Stimulated activated CD8-positive, alpha-beta memory T cell treated with anti-CD3 and anti-CD28 coated beads, Interleukin-15, amount 100 ng/mL, for 4 hours (primary cell): Measurements from ENCODE around the gene VAMP2.
"Not testable (repeated sequence)": the region's sequence is repeated elsewhere in the genome, so short reads cannot be mapped to it uniquely, and the experiment has no call there.

Experiments used
- DNase-seq, 2 donors: peaks; one replicate each; pipeline ENCODE4 v3.0.0-alpha.2; 2020; ENCODE audit warnings: low read depth in 2 of 2

Gene VAMP2

GRCh38 chr17:8176197-8176940 lies 13.6 kb upstream of the VAMP2 start, which contains the start of gene TMEM107:
Gene TMEM107 (minus strand): TSS chr17:8176380. CDS start chr17:8176286, 94 bp downstream.
- DNase-seq, result peak; percentile 67 to 72

GRCh38 chr17:8175795-8176196 lies 13.0 kb upstream of the VAMP2 start:
- DNase-seq, result no peak

GRCh38 chr17:8173871-8174322 lies 11.1 kb upstream of the VAMP2 start:
- no peak for DNase-seq

GRCh38 chr17:8173056-8173870 lies 10.5 kb upstream of the VAMP2 start:
- DNase-seq, result peak in 1 of 2 donors; percentile 80

- DNase-seq, result not testable (repeated sequence)
These were observed 7.4 kb upstream of the VAMP2 start for GRCh38 chr17:8170186-8170585.

GRCh38 chr17:8167526-8167925 lies 4.8 kb upstream of the VAMP2 start:
- DNase-seq, result no peak

- no peak for DNase-seq
These were observed 4.0 kb upstream of the VAMP2 start for GRCh38 chr17:8166731-8167130.

- no peak for DNase-seq
These were observed 2.0 kb upstream of the VAMP2 start for GRCh38 chr17:8164815-8165131.

- no peak for DNase-seq
These were observed 1.4 kb upstream of the VAMP2 start for GRCh38 chr17:8163978-8164814.

GRCh38 chr17:8162997-8163977 lies 539 bp upstream of the VAMP2 start:
- DNase-seq, result no peak

- no peak for DNase-seq
These were observed 1.2 kb downstream of the VAMP2 start for GRCh38 chr17:8161289-8162232.

- no peak for DNase-seq
These were observed 2.0 kb downstream of the VAMP2 start for GRCh38 chr17:8160741-8161221.

- DNase-seq, result no peak
These were observed 2.5 kb downstream of the VAMP2 start for GRCh38 chr17:8160224-8160577.

GRCh38 chr17:8159459-8160223 lies 3.1 kb downstream of the VAMP2 start:
- DNase-seq, result no peak

- no peak for DNase-seq
These were observed 3.7 kb downstream of the VAMP2 start for GRCh38 chr17:8159032-8159400.

GRCh38 chr17:8158267-8159031 lies 4.3 kb downstream of the VAMP2 start:
- peak; percentile 55 to 78 for DNase-seq

- peak; percentile 100 for DNase-seq
These were observed 6.3 kb downstream of the VAMP2 start for GRCh38 chr17:8156246-8156992.

GRCh38 chr17:8155996-8156245 lies 6.8 kb downstream of the VAMP2 start:
- DNase-seq, result no peak
